Upper lobe of left lung (tissue), 6 donors: ENCODE measurements around the gene CHST1. TPM values are rescaled to one million over a fixed set of nuclear protein-coding genes. Genes with fewer than 3 reads are reported as not detected.

ENCODE experiments used
- ATAC-seq, 2 donors: fragments of 200-7000 bp; cut with Tn5 transposase; one replicate each; pipeline ENCODE4 v1.9.1; 2022; ENCODE audit warnings: mild to moderate bottlenecking in 2 of 2, moderate library complexity in 2 of 2; ENCODE audit not compliant: low FRiP score in 2 of 2
- DNase-seq, 2 donors: peaks; one replicate each; pipeline ENCODE4 v3.0.0-alpha.2; 2019 to 2020
- H3K27ac ChIP-seq, 4 donors: fragments of 200-600 bp; sonication (generic); one replicate each; pipeline ENCODE4 v1.5.1; 2016 to 2019
- H3K27me3 ChIP-seq, 4 donors: fragments of 200-600 bp; sonication (generic); one replicate each; pipeline ENCODE4 v1.5.1; 2017 to 2019
- H3K36me3 ChIP-seq, 4 donors: fragments of 200-600 bp; sonication (generic); one replicate each; pipeline ENCODE4 v1.5.1; 2016 to 2019
- H3K4me1 ChIP-seq, 4 donors: fragments of 200-600 bp; sonication (generic); one replicate each; pipeline ENCODE4 v1.5.1; 2018 to 2019
- H3K4me3 ChIP-seq, 4 donors: fragments of 200-600 bp; sonication (generic); one replicate each; pipeline ENCODE4 v1.5.1; 2017 to 2019; ENCODE audit warnings: mild to moderate bottlenecking in 2 of 4, moderate library complexity in 1 of 4
- H3K9me3 ChIP-seq, 4 donors: fragments of 200-600 bp; sonication (generic); one replicate each; pipeline ENCODE4 v1.5.1; 2018 to 2019
- EP300 ChIP-seq, 4 donors: sonication (generic); formaldehyde crosslinking; IDR thresholded peaks; one replicate each; pipeline ENCODE4 v1.5.1; 2017; ENCODE audit warnings: antibody characterized with exemption in 4 of 4, control low read depth in 2 of 4
- POLR2A ChIP-seq, 4 donors: fragments of 450-650 bp; IDR thresholded peaks; one replicate each; pipeline ENCODE4 v1.5.1; 2016 to 2017; ENCODE audit warnings: antibody characterized with exemption in 4 of 4, mild to moderate bottlenecking in 2 of 4
- POLR2AphosphoS5 ChIP-seq, 2 donors: sonication (generic); formaldehyde crosslinking; IDR thresholded peaks; one replicate each; pipeline ENCODE4 v1.5.1; 2017; ENCODE audit warnings: antibody characterized with exemption in 2 of 2
- WGBS, 2 donors: methylation state at CpG; one replicate each; pipeline ENCODE4 v1.1.5; 2017 to 2018; 5-methylcytosine and 5-hydroxymethylcytosine counted together
- total RNA-seq, 6 donors: library from RNA; depleted of rRNA in 4 of 6; stranded (reverse); fragments of >200 nt in 4 of 6; gene quantifications; one replicate each; pipeline versions ENCODE4 v1.1.0 to v1.2.1, GENCODE V29; 2016 to 2021
- TF ChIP-seq, protein P1 (sequence below), 6 experiments: fragments of 450-650 bp in 4 of 6; fragments of 200-600 bp in 2 of 6; sonication (generic) in 2 of 6; IDR thresholded peaks; one replicate each; pipeline ENCODE4 v1.5.1; 2016 to 2019; ENCODE audit warnings: antibody characterized with exemption in 6 of 6
- donor health status: DM: no; HTN: no; CAD: no; lungs with moderate emphysema.
- donor health status: DM: no; HTN: yes; CAD: no; lungs with severe emphysema.

CHST1 gene, protein sequence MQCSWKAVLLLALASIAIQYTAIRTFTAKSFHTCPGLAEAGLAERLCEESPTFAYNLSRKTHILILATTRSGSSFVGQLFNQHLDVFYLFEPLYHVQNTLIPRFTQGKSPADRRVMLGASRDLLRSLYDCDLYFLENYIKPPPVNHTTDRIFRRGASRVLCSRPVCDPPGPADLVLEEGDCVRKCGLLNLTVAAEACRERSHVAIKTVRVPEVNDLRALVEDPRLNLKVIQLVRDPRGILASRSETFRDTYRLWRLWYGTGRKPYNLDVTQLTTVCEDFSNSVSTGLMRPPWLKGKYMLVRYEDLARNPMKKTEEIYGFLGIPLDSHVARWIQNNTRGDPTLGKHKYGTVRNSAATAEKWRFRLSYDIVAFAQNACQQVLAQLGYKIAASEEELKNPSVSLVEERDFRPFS
- total RNA-seq, result 1 to 10 TPM; 1.6 to 7.4 (median 2.6) TPM

DNA sequence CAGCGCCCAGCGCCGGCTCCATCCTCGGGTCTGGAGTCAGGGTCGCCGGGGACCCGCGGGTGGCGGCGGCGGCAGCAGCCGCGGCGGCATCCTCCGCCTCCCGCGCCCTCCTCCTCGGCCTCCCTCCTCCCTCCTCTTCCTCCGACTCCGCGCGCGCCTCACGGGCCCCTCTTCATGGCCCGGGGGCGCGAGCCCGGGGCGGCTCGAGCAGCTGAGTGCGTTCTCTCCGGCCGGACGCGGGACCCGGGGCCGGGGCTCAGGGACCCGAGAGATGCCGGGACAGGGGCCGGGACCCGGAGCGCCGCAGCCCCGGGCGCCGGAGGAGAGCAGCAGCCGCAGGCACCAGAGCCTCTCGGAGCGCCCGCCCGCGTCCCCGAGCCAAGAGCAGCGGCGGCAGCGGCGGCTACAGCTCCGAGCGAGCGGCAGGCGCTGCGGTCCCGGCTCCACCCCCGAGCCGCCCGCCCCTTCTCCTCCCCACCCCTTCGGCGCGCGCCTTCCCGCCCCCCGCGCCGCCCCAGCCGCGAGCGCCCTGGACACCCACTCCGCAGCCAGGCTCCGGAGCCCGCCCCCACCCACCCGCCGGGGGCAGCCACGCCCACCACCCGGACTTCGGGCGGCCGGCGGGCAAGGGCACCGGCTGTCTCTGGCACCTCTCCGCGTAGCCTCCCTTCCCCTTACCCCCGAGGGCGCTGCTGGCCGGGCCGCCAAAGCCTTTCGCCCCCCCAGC is at the start of gene CHST1:
CHST1 (minus strand) TSS at position 417 of the 727 bp plus-strand sequence. CDS start 14,699 bp downstream, outside the sequence.
- peak within 1 kb of the TSS in 3 of 4 donors; percentile 51 to 81 (median 61) for H3K27ac ChIP-seq
- ATAC-seq (peak in 1 of 2 donors; percentile 76), DNase-seq (peak; percentile 40 to 91)
- H3K4me1 ChIP-seq, result peaks cover 17 to 32% (median 29%) of the 10 kb centered on the region in 4 donors
- H3K27me3 ChIP-seq, result peaks cover 0 to 30% (median 19%) of the 10 kb centered on the region in 4 donors
- TF ChIP-seq EP300 (IDR thresholded peaks at IDR 0.05) (no peak), POLR2A (IDR thresholded peaks at IDR 0.05) (no peak), POLR2AphosphoS5 (IDR thresholded peaks at IDR 0.05) (no peak)
- TF ChIP-seq, protein P1, sequence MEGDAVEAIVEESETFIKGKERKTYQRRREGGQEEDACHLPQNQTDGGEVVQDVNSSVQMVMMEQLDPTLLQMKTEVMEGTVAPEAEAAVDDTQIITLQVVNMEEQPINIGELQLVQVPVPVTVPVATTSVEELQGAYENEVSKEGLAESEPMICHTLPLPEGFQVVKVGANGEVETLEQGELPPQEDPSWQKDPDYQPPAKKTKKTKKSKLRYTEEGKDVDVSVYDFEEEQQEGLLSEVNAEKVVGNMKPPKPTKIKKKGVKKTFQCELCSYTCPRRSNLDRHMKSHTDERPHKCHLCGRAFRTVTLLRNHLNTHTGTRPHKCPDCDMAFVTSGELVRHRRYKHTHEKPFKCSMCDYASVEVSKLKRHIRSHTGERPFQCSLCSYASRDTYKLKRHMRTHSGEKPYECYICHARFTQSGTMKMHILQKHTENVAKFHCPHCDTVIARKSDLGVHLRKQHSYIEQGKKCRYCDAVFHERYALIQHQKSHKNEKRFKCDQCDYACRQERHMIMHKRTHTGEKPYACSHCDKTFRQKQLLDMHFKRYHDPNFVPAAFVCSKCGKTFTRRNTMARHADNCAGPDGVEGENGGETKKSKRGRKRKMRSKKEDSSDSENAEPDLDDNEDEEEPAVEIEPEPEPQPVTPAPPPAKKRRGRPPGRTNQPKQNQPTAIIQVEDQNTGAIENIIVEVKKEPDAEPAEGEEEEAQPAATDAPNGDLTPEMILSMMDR (IDR thresholded peaks at IDR 0.05), result no peak
- no peaks in the 10 kb centered on the region for H3K36me3 ChIP-seq
- H3K4me3 ChIP-seq, result peak within 1 kb of the TSS; percentile 14 to 83 (median 63)
- no peaks in the 10 kb centered on the region for H3K9me3 ChIP-seq
- 1% methylated on average over 45 of the region's 96 CpGs; no CpG with 5 or more reads in 1 of the 2 donors for WGBS, 2 donors

DNA sequence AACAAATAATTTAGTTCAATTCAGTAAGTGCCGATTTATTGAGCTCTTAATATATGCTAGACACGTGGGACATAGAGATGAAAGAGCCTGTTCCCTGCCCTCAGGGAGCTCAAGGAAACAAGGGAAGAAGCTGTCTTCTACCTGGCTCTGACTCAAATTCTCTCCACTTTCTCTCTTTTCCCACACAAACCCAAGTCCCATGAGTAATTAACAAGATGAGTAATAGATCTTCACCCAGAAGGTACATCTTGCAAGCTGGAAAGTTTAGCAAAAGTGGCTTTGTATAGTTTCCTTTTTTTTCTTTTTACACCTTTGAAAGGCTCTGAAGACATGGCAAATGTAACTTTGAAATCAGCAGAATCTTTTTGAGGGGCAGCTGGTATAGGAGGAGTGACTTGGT is 48.2 kb upstream of the CHST1 start:
- Histone ChIP-seq H3K4me1 (no peaks in the 10 kb centered on the region), H3K27me3 (no peaks in the 10 kb centered on the region), H3K27ac (no peak overlapping the region), H3K9me3 (no peaks in the 10 kb centered on the region), H3K4me3 (no peak overlapping the region), H3K36me3 (no peaks in the 10 kb centered on the region)
- ATAC-seq (no peak), DNase-seq (no peak)
- TF ChIP-seq POLR2A (IDR thresholded peaks at IDR 0.05) (no peak), EP300 (IDR thresholded peaks at IDR 0.05) (no peak), POLR2AphosphoS5 (IDR thresholded peaks at IDR 0.05) (no peak)
- TF ChIP-seq, protein P1 (IDR thresholded peaks at IDR 0.05), result no peak
- WGBS, 2 donors, result 91 to 96% methylated on average over 2 of the region's 2 CpGs

DNA sequence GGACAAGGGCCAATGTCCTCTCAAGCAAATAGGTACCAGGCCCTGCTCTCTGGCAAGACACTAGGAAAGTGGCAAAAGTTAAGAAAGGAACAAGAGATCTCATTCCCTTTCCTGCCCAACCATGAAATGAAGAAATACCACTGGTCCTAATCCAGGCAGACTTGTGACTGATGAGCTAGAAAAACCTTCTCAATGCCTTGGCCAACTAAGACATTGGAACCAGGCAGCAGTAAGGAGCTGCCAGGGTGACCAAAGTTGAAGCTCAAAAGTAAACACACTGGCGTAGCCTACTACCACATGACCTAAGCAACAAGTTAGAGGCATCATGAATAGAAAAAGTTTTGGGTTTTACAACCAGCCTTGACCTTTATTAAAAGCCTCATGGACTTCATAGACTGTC is 45.1 kb upstream of the CHST1 start:
- DNase-seq, result no peak
- H3K9me3 ChIP-seq, result no peaks in the 10 kb centered on the region
- H3K4me1 ChIP-seq, result no peaks in the 10 kb centered on the region
- WGBS, 2 donors, result 44 to 71% methylated on average over 1 of the region's 1 CpG
- no peak overlapping the region for H3K27ac ChIP-seq
- ATAC-seq, result no peak
- no peaks in the 10 kb centered on the region for H3K27me3 ChIP-seq
- TF ChIP-seq POLR2A (IDR thresholded peaks at IDR 0.05) (no peak), POLR2AphosphoS5 (IDR thresholded peaks at IDR 0.05) (no peak), EP300 (IDR thresholded peaks at IDR 0.05) (no peak)
- TF ChIP-seq, protein P1 (IDR thresholded peaks at IDR 0.05), result no peak
- H3K36me3 ChIP-seq, result no peaks in the 10 kb centered on the region
- no peak overlapping the region for H3K4me3 ChIP-seq

DNA sequence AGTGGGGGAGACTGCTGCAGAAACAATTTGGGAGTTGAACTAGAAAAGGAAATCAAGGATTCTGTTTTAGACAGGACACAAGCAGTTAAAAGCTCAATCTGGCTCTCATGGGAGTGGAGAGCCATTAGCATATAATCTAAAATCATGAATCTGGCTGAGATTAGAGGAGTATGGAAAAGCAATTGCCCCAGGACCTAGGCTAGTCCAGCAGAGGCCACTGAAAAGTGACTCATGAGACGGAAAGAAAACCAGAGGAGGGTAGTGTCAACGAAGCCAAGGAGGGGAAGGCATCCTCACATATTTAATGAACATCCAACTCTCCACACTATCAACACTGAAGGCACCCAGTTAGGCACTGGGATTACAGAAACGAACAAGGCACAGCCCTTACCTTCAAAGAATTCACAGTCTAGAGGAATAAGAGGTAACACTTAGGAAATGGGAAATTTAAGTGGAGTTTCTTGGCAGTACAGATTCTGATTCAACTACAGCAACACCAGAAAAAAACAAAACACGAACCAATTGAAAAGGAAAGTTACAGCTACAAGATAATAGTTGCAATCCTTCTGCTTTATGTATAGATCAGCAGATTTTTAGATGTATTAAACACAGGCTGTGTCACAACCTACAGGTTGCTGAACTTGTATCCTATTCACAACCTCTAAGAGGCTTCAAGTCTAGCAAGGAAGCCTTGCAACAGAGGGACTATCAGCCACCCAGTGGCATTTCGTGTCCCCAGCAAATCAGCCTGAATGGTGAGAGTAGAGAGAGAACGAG is 43.7 kb upstream of the CHST1 start:
- Histone ChIP-seq H3K27me3 (no peaks in the 10 kb centered on the region), H3K36me3 (no peaks in the 10 kb centered on the region), H3K9me3 (no peaks in the 10 kb centered on the region), H3K4me1 (no peaks in the 10 kb centered on the region), H3K27ac (no peak overlapping the region), H3K4me3 (no peak overlapping the region)
- WGBS, 2 donors, result 65 to 68% methylated on average over 6 of the region's 6 CpGs
- ATAC-seq (no peak), DNase-seq (no peak)
- TF ChIP-seq POLR2A (IDR thresholded peaks at IDR 0.05), result no peak
- TF ChIP-seq POLR2AphosphoS5 (IDR thresholded peaks at IDR 0.05), result no peak
- no peak for TF ChIP-seq EP300 (IDR thresholded peaks at IDR 0.05)
- TF ChIP-seq, protein P1 (IDR thresholded peaks at IDR 0.05), result no peak
